C4-2B (cell line): ENCODE data around the gene CASKIN1.

Experiments used
- ZFX ChIP-seq: fragments of 450-650 bp; IDR thresholded peaks from 2 replicates; pipeline ENCODE4 v1.6.1; 2017
- TF ChIP-seq, protein P1 (sequence below): fragments of 450-650 bp; conservative IDR thresholded peaks from 2 replicates; pipeline ENCODE4 v1.5.1; 2017; ENCODE audit warnings: mild to moderate bottlenecking

DNA sequence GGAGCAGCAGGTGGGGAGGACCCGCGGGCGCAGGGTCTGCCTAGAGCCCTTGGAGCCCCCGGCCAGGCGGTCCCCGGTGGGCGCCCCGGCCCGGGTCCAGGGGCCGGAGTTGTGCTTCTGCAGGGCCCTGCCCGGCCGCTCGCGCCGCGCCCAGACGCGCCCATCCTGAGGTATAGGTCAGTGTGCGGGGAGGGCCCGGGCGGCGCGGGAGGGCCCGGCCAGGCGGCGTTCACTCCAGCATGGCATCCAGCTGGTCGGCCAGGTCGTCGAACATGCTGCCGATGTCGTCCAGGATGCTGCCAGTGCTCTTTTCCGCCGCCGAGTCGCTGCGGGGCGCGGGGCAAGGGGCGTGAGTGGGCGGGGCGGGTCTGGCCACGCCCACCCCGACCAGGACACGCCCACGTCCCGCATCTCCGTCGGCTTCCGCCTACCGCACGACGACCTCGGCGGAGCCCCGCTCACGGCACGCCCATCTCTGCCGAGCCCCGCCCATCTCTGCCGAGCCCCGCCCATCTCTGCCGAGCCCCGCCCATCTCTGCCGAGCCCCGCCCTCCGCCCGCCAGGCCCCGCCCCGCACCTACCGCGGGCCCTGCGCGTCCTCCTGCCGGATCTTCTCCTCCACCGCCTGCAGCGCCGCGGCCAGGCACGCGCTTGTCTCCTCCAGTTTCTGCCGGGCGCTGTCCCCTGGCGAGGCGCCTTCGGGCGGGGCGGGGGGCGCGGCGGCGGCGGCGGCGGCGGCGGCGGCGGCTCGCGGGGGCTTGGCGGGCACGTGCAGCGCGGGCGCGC lies 17.9 kb downstream of the CASKIN1 start:
- TF ChIP-seq, protein P1, sequence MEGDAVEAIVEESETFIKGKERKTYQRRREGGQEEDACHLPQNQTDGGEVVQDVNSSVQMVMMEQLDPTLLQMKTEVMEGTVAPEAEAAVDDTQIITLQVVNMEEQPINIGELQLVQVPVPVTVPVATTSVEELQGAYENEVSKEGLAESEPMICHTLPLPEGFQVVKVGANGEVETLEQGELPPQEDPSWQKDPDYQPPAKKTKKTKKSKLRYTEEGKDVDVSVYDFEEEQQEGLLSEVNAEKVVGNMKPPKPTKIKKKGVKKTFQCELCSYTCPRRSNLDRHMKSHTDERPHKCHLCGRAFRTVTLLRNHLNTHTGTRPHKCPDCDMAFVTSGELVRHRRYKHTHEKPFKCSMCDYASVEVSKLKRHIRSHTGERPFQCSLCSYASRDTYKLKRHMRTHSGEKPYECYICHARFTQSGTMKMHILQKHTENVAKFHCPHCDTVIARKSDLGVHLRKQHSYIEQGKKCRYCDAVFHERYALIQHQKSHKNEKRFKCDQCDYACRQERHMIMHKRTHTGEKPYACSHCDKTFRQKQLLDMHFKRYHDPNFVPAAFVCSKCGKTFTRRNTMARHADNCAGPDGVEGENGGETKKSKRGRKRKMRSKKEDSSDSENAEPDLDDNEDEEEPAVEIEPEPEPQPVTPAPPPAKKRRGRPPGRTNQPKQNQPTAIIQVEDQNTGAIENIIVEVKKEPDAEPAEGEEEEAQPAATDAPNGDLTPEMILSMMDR, result no peak
- TF ChIP-seq ZFX, result no peak
